Testis (tissue), 3 donors: Measurements from ENCODE around the gene E2F3. TPM values are rescaled to one million over a fixed set of nuclear protein-coding genes. Genes with fewer than 3 reads are reported as not detected.

ENCODE experiments used
- DNase-seq: peaks from one replicate; pipeline ENCODE4 v3.0.0-alpha.2; 2019
- H3K27ac ChIP-seq, 2 donors: fragments of 200-600 bp; sonication (generic); one replicate each; pipeline ENCODE4 v1.5.1; 2019
- H3K27me3 ChIP-seq: fragments of 200-600 bp; sonication (generic); one replicate; pipeline ENCODE4 v1.5.1; 2019
- H3K36me3 ChIP-seq: fragments of 200-600 bp; sonication (generic); one replicate; pipeline ENCODE4 v1.5.1; 2017; ENCODE audit warnings: low read depth; ENCODE audit errors: missing control alignments
- H3K4me1 ChIP-seq: fragments of 200-600 bp; sonication (generic); one replicate; pipeline ENCODE4 v1.5.1; 2019
- H3K4me3 ChIP-seq, 2 donors: fragments of 200-600 bp; sonication (generic); one replicate each; pipeline ENCODE4 v1.5.1; 2017 to 2019
- H3K9me3 ChIP-seq: fragments of 200-600 bp; sonication (generic); one replicate; pipeline ENCODE4 v1.5.1; 2017
- POLR2A ChIP-seq: fragments of 450-650 bp; IDR thresholded peaks from one replicate; pipeline ENCODE4 v1.6.1; 2017; ENCODE audit warnings: antibody characterized with exemption, mild to moderate bottlenecking, moderate library complexity
- WGBS, 2 donors: methylation state at CpG; one replicate each; pipeline ENCODE4 v1.1.5; 2018; 5-methylcytosine and 5-hydroxymethylcytosine counted together
- intact Hi-C: fragments of 100-400 bp; cut with DNase I; formaldehyde crosslinking; loops from one replicate; pipeline ENCODE4 v1.15.1; 2023; ENCODE audit warnings: low total_unique reads
- polyA plus RNA-seq: library from polyadenylated mRNA; stranded (reverse); fragments of 350-450 nt; fragmentation: Illumina TruSeq; extraction: RNeasy Lipid Tissue Mini Kit (QIAGEN cat#74804); gene quantifications from one replicate; pipeline ENCODE4 v1.2.3, GENCODE V29; 2014; ENCODE audit warnings: low read depth, low replicate concordance; ENCODE audit not compliant: insufficient read depth
- total RNA-seq, 2 donors: library from RNA; depleted of rRNA; stranded (reverse); fragments of >200 nt; gene quantifications; one replicate each; pipeline ENCODE4 v1.2.3, GENCODE V29; 2016
- TF ChIP-seq, protein P1 (sequence below), 3 experiments: fragments of 450-650 bp in 2 of 3; fragments of 200-600 bp in 1 of 3; sonication (generic) in 1 of 3; IDR thresholded peaks; one replicate each; pipeline ENCODE4 v1.5.1; 2016 to 2019; ENCODE audit warnings: antibody characterized with exemption in 3 of 3, mild to moderate bottlenecking in 2 of 3, moderate library complexity in 1 of 3

The E2F3 gene
- total and polyA plus RNA-seq, 3 donors from 2014 or later = 7.4 to 8.7 (median 8.0) TPM

DNA sequence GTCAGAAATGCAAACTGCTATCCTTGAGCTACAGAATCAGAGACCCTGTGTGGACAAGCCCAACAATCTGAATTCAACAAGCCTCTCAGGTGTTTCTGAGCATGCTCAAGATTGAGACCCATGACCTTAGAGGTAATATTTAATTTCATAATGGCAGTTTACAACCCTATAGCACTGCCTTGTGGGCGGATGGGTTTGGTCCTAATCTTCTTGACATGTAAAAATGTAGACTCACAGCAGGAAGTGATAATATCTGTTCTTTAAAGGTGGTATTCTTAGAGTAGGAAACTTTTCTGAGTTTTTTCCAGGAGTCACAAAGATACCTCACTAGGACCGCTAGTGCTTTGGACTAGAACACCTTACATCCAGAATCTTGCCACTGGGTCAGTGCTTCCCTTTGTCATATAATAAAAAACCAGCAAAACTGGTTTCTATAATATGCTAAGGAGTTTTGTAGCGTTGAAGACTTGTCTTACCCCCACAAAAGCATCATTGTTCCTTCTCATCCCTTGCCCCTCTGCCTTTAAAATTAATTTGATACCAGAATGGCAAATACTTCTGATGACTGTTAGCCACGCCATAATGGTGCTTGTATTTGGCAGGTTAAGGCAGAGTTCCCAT lies 52.6 kb downstream of the E2F3 start:
- intact Hi-C loops = no loop called here
- no peaks in the 10 kb centered on the region for H3K9me3 ChIP-seq
- H3K4me3 ChIP-seq = no peak overlapping the region
- no peaks in the 10 kb centered on the region for H3K36me3 ChIP-seq
- no peak overlapping the region for H3K27ac ChIP-seq
- WGBS, 2 donors = 91 to 92% methylated on average over 4 of the region's 4 CpGs
- H3K27me3 ChIP-seq = no peaks in the 10 kb centered on the region
- TF ChIP-seq, protein P1, sequence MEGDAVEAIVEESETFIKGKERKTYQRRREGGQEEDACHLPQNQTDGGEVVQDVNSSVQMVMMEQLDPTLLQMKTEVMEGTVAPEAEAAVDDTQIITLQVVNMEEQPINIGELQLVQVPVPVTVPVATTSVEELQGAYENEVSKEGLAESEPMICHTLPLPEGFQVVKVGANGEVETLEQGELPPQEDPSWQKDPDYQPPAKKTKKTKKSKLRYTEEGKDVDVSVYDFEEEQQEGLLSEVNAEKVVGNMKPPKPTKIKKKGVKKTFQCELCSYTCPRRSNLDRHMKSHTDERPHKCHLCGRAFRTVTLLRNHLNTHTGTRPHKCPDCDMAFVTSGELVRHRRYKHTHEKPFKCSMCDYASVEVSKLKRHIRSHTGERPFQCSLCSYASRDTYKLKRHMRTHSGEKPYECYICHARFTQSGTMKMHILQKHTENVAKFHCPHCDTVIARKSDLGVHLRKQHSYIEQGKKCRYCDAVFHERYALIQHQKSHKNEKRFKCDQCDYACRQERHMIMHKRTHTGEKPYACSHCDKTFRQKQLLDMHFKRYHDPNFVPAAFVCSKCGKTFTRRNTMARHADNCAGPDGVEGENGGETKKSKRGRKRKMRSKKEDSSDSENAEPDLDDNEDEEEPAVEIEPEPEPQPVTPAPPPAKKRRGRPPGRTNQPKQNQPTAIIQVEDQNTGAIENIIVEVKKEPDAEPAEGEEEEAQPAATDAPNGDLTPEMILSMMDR (IDR thresholded peaks at IDR 0.05) = no peak
- no peak for TF ChIP-seq POLR2A
- no peaks in the 10 kb centered on the region for H3K4me1 ChIP-seq
- DNase-seq = no peak

DNA sequence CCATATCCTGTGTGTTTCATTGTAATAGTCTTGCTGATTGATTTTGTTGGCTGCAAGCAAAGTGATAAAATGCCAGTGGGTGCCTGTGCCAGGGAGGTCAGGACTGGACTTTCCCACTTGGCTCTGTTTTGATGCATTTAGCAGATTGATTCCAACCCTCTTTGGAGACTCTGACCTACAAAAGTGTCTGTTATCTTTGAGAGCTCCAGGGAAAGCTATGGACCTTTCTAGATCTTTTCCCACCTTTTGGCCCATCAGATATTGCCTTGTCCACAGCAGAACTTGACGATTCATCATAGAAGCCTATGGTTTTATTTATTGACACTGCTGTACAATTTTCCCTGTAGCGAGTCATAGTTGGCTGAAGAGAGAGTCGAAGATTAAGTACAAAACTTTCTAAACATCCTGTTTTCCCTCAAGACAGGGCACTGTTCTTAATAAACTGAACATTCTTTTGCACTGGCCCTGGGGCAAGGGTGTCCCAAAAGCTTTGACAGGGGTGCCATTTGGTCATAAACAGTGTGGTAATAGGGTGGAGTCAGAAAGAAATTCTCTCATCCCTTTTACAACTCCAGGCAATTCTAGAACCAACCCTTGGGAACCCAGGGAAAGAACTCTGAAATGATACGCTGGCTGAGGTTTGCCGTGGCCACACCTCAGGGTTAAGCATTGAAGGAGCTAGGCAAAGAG lies 53.7 kb downstream of the E2F3 start:
- no peak for TF ChIP-seq POLR2A
- TF ChIP-seq, protein P1 (IDR thresholded peaks at IDR 0.05) = no peak
- WGBS, 2 donors = 88 to 94% methylated on average over 5 of the region's 5 CpGs
- Histone ChIP-seq H3K27me3 (no peaks in the 10 kb centered on the region), H3K27ac (no peak overlapping the region), H3K4me3 (no peak overlapping the region), H3K36me3 (no peaks in the 10 kb centered on the region), H3K4me1 (no peaks in the 10 kb centered on the region), H3K9me3 (no peaks in the 10 kb centered on the region)
- DNase-seq = no peak
- intact Hi-C loops = no loop called here

DNA sequence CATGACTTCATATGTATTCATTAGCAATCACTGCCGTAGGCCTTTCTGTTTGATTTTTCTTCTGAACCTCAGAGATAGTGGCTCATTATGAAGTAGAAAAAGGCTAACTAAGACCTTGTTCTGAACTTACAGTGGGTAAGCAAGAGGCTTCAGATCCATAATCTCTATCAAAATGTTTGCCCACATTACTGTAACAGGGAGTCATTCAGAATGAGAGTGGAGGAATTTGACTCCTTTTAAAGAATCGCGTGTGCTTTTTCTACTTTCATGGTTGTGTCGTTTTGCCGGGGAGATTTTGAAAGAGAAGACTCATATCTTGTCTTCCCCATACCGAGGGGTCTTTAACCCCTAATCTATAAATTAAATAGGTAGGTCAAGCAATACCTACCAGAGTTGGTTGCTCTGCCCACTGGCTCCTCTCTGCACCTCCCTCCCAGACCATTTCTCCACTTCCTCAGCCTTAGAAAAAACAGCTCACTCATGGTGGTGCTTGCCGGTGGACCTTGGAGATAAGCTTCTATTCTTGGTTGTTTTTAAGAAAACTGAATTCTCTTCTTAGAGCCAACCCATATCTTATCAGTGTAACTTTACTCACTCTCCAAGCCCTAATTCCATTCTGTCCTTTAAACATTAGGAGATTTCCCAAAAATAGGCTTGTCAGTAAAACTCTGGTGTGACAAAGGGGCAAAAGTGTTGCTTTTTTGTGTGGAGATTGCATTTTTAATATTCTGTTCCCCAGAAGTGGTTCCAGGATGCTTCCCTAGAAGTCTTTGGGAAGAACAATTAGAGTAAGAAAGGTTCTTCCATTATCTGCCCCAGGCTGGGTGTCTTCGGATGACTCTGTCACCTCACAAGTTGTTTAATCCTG lies 56.6 kb downstream of the E2F3 start:
- DNase-seq = no peak
- Histone ChIP-seq H3K27me3 (no peaks in the 10 kb centered on the region), H3K9me3 (no peaks in the 10 kb centered on the region), H3K27ac (no peak overlapping the region), H3K4me3 (no peak overlapping the region), H3K4me1 (no peaks in the 10 kb centered on the region), H3K36me3 (no peaks in the 10 kb centered on the region)
- intact Hi-C loops = no loop called here
- WGBS, 2 donors = 64 to 72% methylated on average over 8 of the region's 8 CpGs
- TF ChIP-seq, protein P1 (IDR thresholded peaks at IDR 0.05) = no peak

DNA sequence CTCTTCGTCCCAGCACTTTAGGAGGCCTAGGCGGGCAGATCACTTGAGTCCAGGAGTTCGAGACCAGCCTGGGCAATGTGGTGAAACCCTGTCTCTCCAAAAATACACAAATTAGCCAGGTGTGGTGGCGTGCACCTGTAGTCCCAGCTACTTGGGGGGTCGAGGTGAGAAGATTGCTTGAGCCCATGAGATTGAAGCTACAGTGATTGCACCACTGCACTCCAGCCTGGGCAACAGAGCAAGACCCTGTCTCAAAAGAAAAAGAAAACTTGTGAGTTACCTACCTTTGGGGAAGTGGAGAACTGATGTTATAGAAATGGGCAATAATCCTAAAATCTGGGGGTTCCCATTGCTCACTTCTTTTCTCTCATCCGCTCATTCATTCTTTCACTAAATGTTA lies 58.0 kb downstream of the E2F3 start:
- WGBS, 2 donors = 93 to 94% methylated on average over 6 of the region's 6 CpGs
- H3K27me3 ChIP-seq = no peaks in the 10 kb centered on the region
- no peak overlapping the region for H3K4me3 ChIP-seq
- no peaks in the 10 kb centered on the region for H3K4me1 ChIP-seq
- intact Hi-C loops = no loop called here
- H3K27ac ChIP-seq = no peak overlapping the region
- no peaks in the 10 kb centered on the region for H3K36me3 ChIP-seq
- no peak for DNase-seq
- TF ChIP-seq POLR2A = no peak
- TF ChIP-seq, protein P1 (IDR thresholded peaks at IDR 0.05) = no peak
- no peaks in the 10 kb centered on the region for H3K9me3 ChIP-seq
